C4-2B (cell line): Measurements from ENCODE around the gene GALNTL6.

ENCODE experiments used
- H3K27ac ChIP-seq: fragments of 450-650 bp; 2 replicates; pipeline ENCODE4 v1.5.1; 2017
- CTCF ChIP-seq: fragments of 450-650 bp; conservative IDR thresholded peaks from 2 replicates; pipeline ENCODE4 v1.5.1; 2017; ENCODE audit warnings: mild to moderate bottlenecking
- ZFX ChIP-seq: fragments of 450-650 bp; IDR thresholded peaks from 2 replicates; pipeline ENCODE4 v1.6.1; 2017

The GALNTL6 gene

GRCh38 chr4:173037242-173037641 is 1224.0 kb downstream of the GALNTL6 start:
- TF ChIP-seq ZFX, result no peak
- TF ChIP-seq CTCF, result no peak
- peak overlapping the region; percentile 100 for H3K27ac ChIP-seq

- TF ChIP-seq ZFX (no peak), CTCF (no peak)
- peak overlapping the region; percentile 100 for H3K27ac ChIP-seq
Measured at GRCh38 chr4:173038192-173038896, 1225.1 kb downstream of the GALNTL6 start.

- TF ChIP-seq CTCF (no peak), ZFX (no peak)
- H3K27ac ChIP-seq, result peak overlapping the region; percentile 73; the same call in 1 of the 2 replicates
Measured at GRCh38 chr4:173039617-173040577, 1226.7 kb downstream of the GALNTL6 start.

- H3K27ac ChIP-seq, result no peak overlapping the region
- TF ChIP-seq ZFX (no peak), CTCF (no peak)
Measured at GRCh38 chr4:173041482-173041881, 1228.3 kb downstream of the GALNTL6 start.

GRCh38 chr4:173042139-173042538 is 1228.9 kb downstream of the GALNTL6 start:
- peak overlapping the region; percentile 24; the same call in 1 of the 2 replicates for H3K27ac ChIP-seq

GRCh38 chr4:173044340-173044739 is 1231.1 kb downstream of the GALNTL6 start:
- TF ChIP-seq CTCF (no peak), ZFX (no peak)

GRCh38 chr4:173045571-173045970 is 1232.4 kb downstream of the GALNTL6 start:
- no peak overlapping the region for H3K27ac ChIP-seq
- TF ChIP-seq CTCF (no peak), ZFX (no peak)

More at GRCh38 chr4:173044340-173044739, 1231.1 kb downstream of the GALNTL6 start:
- H3K27ac ChIP-seq, result no peak overlapping the region
